Measurements from ENCODE around the gene APLF. TPM values are rescaled to one million over a fixed set of nuclear protein-coding genes. Genes with fewer than 3 reads are reported as not detected.

The APLF gene
- total and polyA plus RNA-seq, 2 donors from 2014 or later: 0.95 to 5.9 TPM

- Histone ChIP-seq H3K36me3 (ENCODE audit: control insufficient read depth in 2 of 3, insufficient read depth in 3 of 3, low read length in 3 of 3) (no peaks in the 10 kb centered on the region), H3K9me3 (ENCODE audit: control insufficient read depth in 2 of 3, insufficient read depth in 1 of 3, low read length in 3 of 3) (no peaks in the 10 kb centered on the region), H3K27me3 (ENCODE audit: control insufficient read depth, insufficient read depth, low read length) (no peaks in the 10 kb centered on the region), H3K9ac (ENCODE audit: low read length in 3 of 3) (no peak overlapping the region), H3K4me3 (ENCODE audit: low read length in 3 of 3) (no peak overlapping the region), H3K27ac (ENCODE audit: low read depth in 2 of 2, low read length in 2 of 2) (no peak overlapping the region), H3K4me1 (ENCODE audit: control insufficient read depth in 2 of 3, insufficient read depth in 2 of 3, low read depth in 1 of 3, low read length in 3 of 3) (no peaks in the 10 kb centered on the region)
- FAIRE-seq (no peak), DNase-seq (peak in 1 of 5 donors; percentile 32)
- TF ChIP-seq CTCF (IDR thresholded peaks at IDR 0.05; ENCODE audit: borderline replicate concordance, extremely low read depth, insufficient read depth): no peak
- intact Hi-C loops (cut with DNase I): no loop called here
These were observed 48.5 kb upstream of the APLF start for GRCh38 chr2:68418855-68419254.

GRCh38 chr2:68420254-68420910 is 47.0 kb upstream of the APLF start:
- Histone ChIP-seq H3K9ac (ENCODE audit: low read length in 3 of 3) (no peak overlapping the region), H3K27me3 (ENCODE audit: control insufficient read depth, insufficient read depth, low read length) (no peaks in the 10 kb centered on the region), H3K4me3 (ENCODE audit: low read length in 3 of 3) (no peak overlapping the region), H3K36me3 (ENCODE audit: control insufficient read depth in 2 of 3, insufficient read depth in 3 of 3, low read length in 3 of 3) (no peaks in the 10 kb centered on the region), H3K9me3 (ENCODE audit: control insufficient read depth in 2 of 3, insufficient read depth in 1 of 3, low read length in 3 of 3) (no peaks in the 10 kb centered on the region), H3K4me1 (ENCODE audit: control insufficient read depth in 2 of 3, insufficient read depth in 2 of 3, low read depth in 1 of 3, low read length in 3 of 3) (no peaks in the 10 kb centered on the region), H3K27ac (ENCODE audit: low read depth in 2 of 2, low read length in 2 of 2) (no peak overlapping the region)
- no peak for TF ChIP-seq CTCF (IDR thresholded peaks at IDR 0.05; ENCODE audit: borderline replicate concordance, extremely low read depth, insufficient read depth)
- DNase-seq: no peak
- no peak for FAIRE-seq
- intact Hi-C loops (cut with DNase I): no loop called here

- FAIRE-seq: no peak
- no peak for DNase-seq
- intact Hi-C loops (cut with DNase I): no loop called here
- no peaks in the 10 kb centered on the region for H3K36me3 ChIP-seq (ENCODE audit: control insufficient read depth in 2 of 3, insufficient read depth in 3 of 3, low read length in 3 of 3)
- no peak for TF ChIP-seq CTCF (IDR thresholded peaks at IDR 0.05; ENCODE audit: borderline replicate concordance, extremely low read depth, insufficient read depth)
- no peak overlapping the region for H3K9ac ChIP-seq (ENCODE audit: low read length in 3 of 3)
- no peak overlapping the region for H3K4me3 ChIP-seq (ENCODE audit: low read length in 3 of 3)
- no peaks in the 10 kb centered on the region for H3K9me3 ChIP-seq (ENCODE audit: control insufficient read depth in 2 of 3, insufficient read depth in 1 of 3, low read length in 3 of 3)
- H3K4me1 ChIP-seq (ENCODE audit: control insufficient read depth in 2 of 3, insufficient read depth in 2 of 3, low read depth in 1 of 3, low read length in 3 of 3): no peaks in the 10 kb centered on the region
- no peaks in the 10 kb centered on the region for H3K27me3 ChIP-seq (ENCODE audit: control insufficient read depth, insufficient read depth, low read length)
- no peak overlapping the region for H3K27ac ChIP-seq (ENCODE audit: low read depth in 2 of 2, low read length in 2 of 2)
These were observed 43.3 kb upstream of the APLF start for GRCh38 chr2:68423966-68424650.
